GM18499 (cell line): Measurements from ENCODE around the gene JAK2.
"Not testable (repeated sequence)": the region's sequence is repeated elsewhere in the genome, so short reads cannot be mapped to it uniquely, and the experiment has no call there.

Source experiments
- ATAC-seq: cut with Tn5 transposase; IDR thresholded peaks from one replicate; pipeline ENCODE4 v1.9.1; 2021; ENCODE audit warnings: moderate number of reproducible peaks; ENCODE audit not compliant: insufficient read depth, unreplicated experiment

JAK2 gene

GRCh38 chr9:4979239-4979638 lies 5.8 kb upstream of the JAK2 start:
- no peak for ATAC-seq

DNA sequence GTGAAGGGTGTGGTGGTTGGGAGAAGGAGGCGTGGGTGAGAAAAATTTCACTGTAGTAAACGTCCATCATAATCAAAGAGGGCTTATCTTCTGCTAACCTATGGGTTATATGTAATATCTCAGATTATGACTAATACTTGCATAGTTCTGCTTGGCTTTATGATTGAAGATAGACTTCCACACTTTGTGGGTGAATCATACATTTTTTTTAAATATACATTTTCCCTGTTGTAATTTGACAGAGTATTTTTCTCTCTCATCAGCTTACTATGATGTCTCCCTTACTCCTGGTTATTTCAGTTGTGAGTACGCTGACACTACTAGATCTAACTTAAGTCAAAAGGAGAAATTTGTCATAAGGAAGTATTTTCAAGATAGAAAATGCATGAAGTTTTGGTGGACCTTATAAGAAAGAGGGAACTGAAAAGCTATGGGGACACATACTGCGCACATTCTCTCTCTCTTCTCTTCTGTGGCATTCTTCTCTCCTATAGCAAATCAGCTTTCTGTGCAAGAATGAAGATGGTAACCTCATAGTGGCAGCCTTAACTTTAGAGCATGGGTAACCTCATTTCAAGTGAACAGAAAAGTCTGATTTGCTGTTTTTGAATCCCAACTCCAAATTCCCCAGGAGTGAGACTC lies 4.9 kb upstream of the JAK2 start:
- ATAC-seq = no peak

GRCh38 chr9:4982721-4983482 lies 2.2 kb upstream of the JAK2 start:
- no peak for ATAC-seq

DNA sequence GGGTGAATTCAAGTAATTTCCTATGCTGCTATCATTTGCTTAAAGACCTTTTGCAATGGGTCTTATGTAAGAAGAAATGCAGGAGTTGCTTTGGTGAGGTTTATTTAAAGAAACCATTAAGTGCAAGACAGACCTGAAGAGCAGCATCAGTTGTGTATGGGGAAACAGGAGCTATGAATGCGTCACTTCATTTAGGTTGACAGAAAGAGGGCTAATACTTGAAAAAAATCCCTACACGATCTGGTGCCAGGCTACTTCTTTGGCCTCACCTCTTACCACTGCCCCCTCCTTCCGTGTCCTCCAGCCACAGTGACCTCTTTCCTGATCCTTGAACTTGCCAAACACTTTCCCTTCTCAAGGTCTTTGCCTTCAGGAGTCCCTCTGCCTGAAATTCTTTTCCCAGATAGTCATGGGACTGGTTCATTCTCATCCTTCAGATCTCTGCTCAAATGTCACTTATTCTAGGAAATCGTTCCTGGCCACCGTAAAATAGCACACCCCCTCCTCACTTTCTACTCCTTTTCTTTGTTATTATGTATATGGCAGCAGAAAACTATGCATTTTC lies 1.4 kb upstream of the JAK2 start:
- ATAC-seq = no peak

DNA sequence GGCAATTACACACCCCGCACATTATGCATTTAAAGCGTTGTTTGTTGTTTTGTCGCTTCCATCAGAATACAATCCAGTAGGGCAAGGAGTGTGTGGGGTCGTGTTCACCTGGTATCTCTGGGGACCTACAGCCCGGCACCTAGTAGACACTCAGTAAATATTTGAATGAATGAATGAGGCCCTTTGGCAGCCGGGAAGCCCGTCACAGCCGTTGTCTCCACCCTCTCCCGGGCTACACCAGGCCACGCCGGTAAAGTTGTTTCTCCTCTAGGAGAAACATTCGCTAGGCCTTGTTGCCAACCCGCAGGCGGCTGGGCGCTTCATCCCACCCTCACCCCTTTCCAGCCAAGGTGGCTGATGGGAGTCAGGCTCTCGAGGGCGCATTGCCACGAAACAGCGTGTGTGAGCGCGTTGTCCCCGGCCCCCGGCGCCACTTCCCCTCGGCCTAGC lies 876 bp upstream of the JAK2 start:
- ATAC-seq = no peak

- ATAC-seq = peak; percentile 9
These were observed 554 bp downstream of the JAK2 start for GRCh38 chr9:4985386-4986266.

DNA sequence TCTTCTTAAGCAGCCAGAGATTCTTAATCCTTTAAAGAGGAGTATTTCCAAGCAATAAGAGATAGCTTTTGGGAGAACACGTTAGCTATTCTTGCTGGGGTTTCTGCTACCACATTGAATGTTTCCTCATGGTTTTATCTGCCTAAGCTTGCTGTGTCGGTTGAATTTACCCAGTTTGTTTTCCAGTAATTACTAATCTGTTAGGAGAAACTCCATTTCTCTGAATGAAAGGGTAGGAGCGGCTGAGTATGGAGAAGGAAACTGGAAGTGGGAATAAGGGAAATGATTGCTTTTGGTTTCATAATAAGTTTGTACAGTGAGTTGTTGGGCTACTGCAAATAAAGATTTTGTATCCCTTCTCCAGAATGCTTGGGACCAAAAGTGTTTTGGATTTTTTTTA lies 1.2 kb downstream of the JAK2 start:
- ATAC-seq = no peak

DNA sequence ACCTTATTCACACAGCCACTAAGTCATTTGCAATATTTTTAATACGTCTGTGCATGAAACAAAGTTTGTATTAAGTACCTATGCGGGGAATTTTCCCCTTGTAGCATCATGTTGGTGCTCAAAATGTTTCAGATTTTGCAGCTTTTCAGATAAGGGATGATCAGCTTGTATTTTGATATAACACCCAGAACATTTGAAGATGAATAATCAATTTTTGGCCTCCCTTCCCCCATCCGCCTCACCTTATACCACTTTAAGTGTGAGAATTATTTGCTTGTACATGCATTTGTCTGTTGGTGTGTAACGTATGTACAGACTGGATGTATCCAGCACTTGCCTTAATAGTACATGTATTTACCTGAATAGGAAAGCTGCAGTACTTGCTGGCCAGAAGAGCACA lies 1.7 kb downstream of the JAK2 start:
- no peak for ATAC-seq

- no peak for ATAC-seq
These were observed 2.9 kb downstream of the JAK2 start for GRCh38 chr9:4987961-4988421.

GRCh38 chr9:4992872-4993271 lies 7.8 kb downstream of the JAK2 start:
- ATAC-seq = no peak

- ATAC-seq = no peak
These were observed 9.3 kb downstream of the JAK2 start for GRCh38 chr9:4994166-4994890.

DNA sequence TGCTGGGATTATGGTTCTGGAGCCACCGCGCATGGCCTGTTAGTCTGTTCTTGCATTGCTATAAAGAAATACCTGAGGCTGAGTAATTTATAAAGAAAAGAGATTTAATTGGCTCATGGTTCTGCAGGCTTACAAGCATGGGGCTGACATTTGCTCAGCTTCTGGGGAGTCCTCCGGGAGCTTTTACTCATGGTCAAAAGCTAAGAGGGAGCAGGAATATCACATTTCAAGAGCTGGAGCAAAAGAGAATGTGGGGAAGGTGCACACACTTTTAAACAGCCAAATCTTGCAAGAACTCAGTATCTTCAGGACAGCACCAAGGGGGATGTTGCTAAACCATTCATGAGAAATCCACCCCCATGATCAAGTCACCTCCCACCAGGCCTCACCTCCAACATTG lies 12.1 kb downstream of the JAK2 start:
- ATAC-seq = no peak

DNA sequence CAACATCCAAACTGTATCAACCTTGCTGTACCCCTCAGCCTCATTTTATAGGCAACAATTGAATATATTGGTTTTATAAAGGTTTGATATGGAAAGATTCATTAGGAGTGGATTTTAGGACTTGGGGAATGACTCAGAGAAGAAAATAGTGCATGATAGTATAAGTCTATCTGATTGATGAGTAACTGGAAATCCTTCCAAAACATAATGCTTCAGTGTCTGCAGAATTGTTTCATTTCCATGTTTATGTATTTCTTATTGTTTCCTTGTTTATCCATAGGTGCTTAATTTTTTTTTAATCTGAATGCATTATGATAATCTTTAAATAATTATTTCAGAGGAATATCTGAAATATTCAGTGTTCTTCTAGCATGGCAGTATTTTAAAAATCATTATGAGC lies 12.6 kb downstream of the JAK2 start:
- ATAC-seq = no peak

DNA sequence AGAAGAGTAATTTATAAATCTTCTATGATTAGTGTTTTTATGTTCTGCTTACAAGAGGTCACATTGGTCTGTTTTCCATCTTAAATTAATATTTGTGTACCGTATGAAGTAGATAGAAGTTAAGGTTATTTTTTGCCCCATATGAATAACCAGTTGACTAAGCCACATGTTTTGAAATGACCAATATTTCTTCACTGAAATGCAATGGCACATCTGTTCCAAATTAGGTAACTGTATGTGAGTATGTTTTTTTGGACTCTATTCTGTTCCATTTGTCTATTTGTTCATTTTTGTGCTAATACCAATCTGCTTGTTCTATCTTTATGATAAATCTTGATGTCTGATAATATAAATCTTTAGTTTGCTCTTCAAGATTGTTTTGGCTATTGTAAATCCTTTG lies 17.7 kb downstream of the JAK2 start:
- ATAC-seq = no peak

DNA sequence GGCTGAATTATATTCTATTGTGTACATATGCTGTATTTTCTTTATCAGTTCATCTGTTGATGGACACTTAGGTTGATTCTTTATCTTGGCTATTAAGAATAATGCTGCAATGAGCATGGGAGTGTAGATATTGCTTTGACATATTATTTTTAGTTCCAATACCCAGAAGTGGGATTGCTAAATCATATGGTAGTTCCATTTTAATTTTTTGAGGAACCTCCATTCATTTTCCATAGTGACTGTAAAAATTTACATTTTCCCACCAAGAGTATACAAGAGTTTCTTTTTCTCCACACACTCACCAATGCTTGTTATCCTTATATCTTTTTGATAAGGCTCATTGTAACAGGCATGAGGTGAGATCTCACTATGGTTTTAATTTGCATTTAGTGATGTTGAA lies 19.4 kb downstream of the JAK2 start:
- no peak for ATAC-seq

GRCh38 chr9:5008202-5008601 lies 23.1 kb downstream of the JAK2 start:
- no peak for ATAC-seq

GRCh38 chr9:5013374-5013773 lies 28.3 kb downstream of the JAK2 start:
- ATAC-seq = no peak

DNA sequence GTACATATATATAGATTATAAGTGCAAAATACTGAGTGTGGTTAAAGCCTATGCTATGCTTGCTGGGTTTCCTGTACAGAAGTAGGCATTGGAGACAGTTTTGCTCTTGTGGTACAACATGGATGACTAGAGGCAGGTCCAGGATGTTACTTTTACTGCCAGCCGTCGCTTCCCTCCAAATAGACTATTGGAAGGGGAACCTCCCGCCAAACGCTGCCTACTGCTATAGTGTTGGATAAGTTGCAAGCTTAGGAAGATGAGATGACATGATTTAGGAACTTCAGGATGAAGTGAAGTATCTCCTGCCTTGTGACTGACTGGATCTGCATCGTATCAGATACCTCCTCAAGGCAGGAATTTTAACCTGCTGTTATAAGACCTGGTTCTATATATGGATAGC lies 30.9 kb downstream of the JAK2 start:
- no peak for ATAC-seq

- ATAC-seq = no peak
These were observed 40.3 kb downstream of the JAK2 start for GRCh38 chr9:5025416-5025815.

DNA sequence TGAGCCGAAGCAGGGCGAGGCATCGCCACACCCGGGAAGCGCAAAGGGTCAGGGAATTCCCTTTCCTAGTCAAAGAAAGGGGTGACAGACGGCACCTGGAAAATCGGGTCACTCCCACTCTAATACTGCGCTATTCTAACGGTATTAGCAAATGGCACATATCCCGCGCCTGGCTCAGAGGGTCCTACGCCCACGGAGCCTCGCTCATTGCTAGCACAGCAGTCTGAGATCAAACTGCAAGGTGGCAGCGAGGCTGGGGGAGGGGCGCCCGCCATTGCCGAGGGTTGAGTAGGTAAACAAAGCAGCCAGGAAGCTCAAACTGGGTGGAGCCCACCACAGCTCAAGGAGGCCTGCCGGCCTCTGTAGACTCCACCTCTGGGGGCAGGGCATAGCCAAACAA lies 46.9 kb downstream of the JAK2 start:
- not testable (repeated sequence) for ATAC-seq
